IMR-90 (cell line): Measurements from ENCODE around the gene DDX52. TPM values are rescaled to one million over a fixed set of nuclear protein-coding genes. Genes with fewer than 3 reads are reported as not detected.

Experiments
- ATAC-seq: fragments of 200-7000 bp; cut with Tn5 transposase; 2 replicates; pipeline ENCODE4 v1.9.1; 2020; ENCODE audit warnings: low read depth, mild to moderate bottlenecking, moderate library complexity
- BruUV-seq: library from RNA; stranded (reverse); fragments of 400-500 nt; replicated peaks from 2 replicates; lab custom pipeline; 2021; lab: Mats Ljungman, UMichigan
- CTCF ChIA-PET: fragments of 300-600 bp; formaldehyde crosslinking; extraction: SDS; loops from one replicate; lab custom pipeline; 2021; ENCODE audit warnings: antibody characterized with exemption; lab: Yijun Ruan, JAX
- POLR2A ChIA-PET: fragments of 300-600 bp; sonication (Branson Sonifier 250); formaldehyde crosslinking; loops from one replicate; lab custom pipeline; 2022; ENCODE audit warnings: antibody characterized with exemption; ENCODE audit not compliant: unreplicated experiment; lab: Charles Lee
- DNase-seq: peaks from one replicate; pipeline ENCODE4 v3.0.0; 2013
- H2AFZ ChIP-seq: replicated peaks from 2 replicates; pipeline ENCODE3; 2013; ENCODE audit warnings: low read length, mild to moderate bottlenecking; ENCODE audit not compliant: poor library complexity
- H2AK5ac ChIP-seq: 2 replicates; pipeline ENCODE4 v1.6.1; 2013; ENCODE audit warnings: low read depth, low read length, inconsistent platforms
- H2AK9ac ChIP-seq: replicated peaks from 2 replicates; pipeline ENCODE3; 2013; ENCODE audit warnings: mild to moderate bottlenecking, low read depth, low read length, moderate library complexity; ENCODE audit not compliant: poor library complexity
- H2BK120ac ChIP-seq: 2 replicates; pipeline ENCODE4 v1.6.1; 2013; ENCODE audit warnings: low read depth, low read length, inconsistent platforms
- H2BK15ac ChIP-seq: 3 replicates; pipeline ENCODE4 v1.6.1; 2013; ENCODE audit warnings: low read depth, low read length, inconsistent platforms
- H2BK20ac ChIP-seq: 2 replicates; pipeline ENCODE4 v1.6.1; 2013; ENCODE audit warnings: low read depth, mild to moderate bottlenecking, inconsistent platforms, low read length, moderate library complexity
- H2BK5ac ChIP-seq: 2 replicates; pipeline ENCODE4 v1.6.1; 2013; ENCODE audit warnings: mild to moderate bottlenecking, low read depth, low read length, inconsistent platforms; ENCODE audit not compliant: poor library complexity, severe bottlenecking
- H3K14ac ChIP-seq: replicated peaks from 2 replicates; pipeline ENCODE4 v1.6.1; 2013; ENCODE audit warnings: low read depth, low read length, inconsistent platforms
- H3K18ac ChIP-seq: 2 replicates; pipeline ENCODE4 v1.6.1; 2013; ENCODE audit warnings: low read depth, low read length, control low read depth
- H3K23ac ChIP-seq: 2 replicates; pipeline ENCODE4 v1.6.1; 2013; ENCODE audit warnings: low read depth, low read length, inconsistent platforms
- H3K27ac ChIP-seq: 2 replicates; pipeline ENCODE4 v1.5.1; 2013; ENCODE audit warnings: mild to moderate bottlenecking, control low read depth, low read length; ENCODE audit not compliant: insufficient read depth
- H3K27me3 ChIP-seq: 2 replicates; pipeline ENCODE4 v1.6.1; 2013; ENCODE audit warnings: low read length; ENCODE audit not compliant: control insufficient read depth, insufficient read depth
- H3K36me3 ChIP-seq: 2 replicates; pipeline ENCODE4 v1.6.1; 2013; ENCODE audit warnings: low read length, mixed read lengths; ENCODE audit not compliant: control insufficient read depth, insufficient read depth
- H3K4ac ChIP-seq: 2 replicates; pipeline ENCODE4 v1.6.1; 2013; ENCODE audit warnings: low read depth, low read length, inconsistent platforms
- H3K4me1 ChIP-seq: 2 replicates; pipeline ENCODE4 v1.6.1; 2013; ENCODE audit warnings: low read length, mixed read lengths; ENCODE audit not compliant: control insufficient read depth, insufficient read depth
- H3K4me2 ChIP-seq: 2 replicates; pipeline ENCODE4 v1.6.1; 2013; ENCODE audit warnings: low read depth, mild to moderate bottlenecking, control low read depth, low read length, moderate library complexity
- H3K4me3 ChIP-seq: 2 replicates; pipeline ENCODE4 v1.5.1; 2013; ENCODE audit warnings: low read depth, mild to moderate bottlenecking, control low read depth, low read length, moderate library complexity; ENCODE audit not compliant: insufficient read depth
- H3K56ac ChIP-seq: 2 replicates; pipeline ENCODE4 v1.6.1; 2013; ENCODE audit warnings: low read length, inconsistent platforms; ENCODE audit not compliant: insufficient read depth; ENCODE audit errors: extremely low read depth
- H3K79me1 ChIP-seq, 2 experiments: 2 replicates each; pipeline ENCODE4 v1.6.1; 2013; ENCODE audit warnings: low read length in 2 of 2, inconsistent platforms in 1 of 2, low read depth in 1 of 2
- H3K9ac ChIP-seq: 2 replicates; pipeline ENCODE4 v1.6.1; 2013; ENCODE audit warnings: low read depth, low read length, control low read depth
- H3K9me1 ChIP-seq: 2 replicates; pipeline ENCODE4 v1.6.1; 2013; ENCODE audit warnings: low read length, inconsistent platforms; ENCODE audit not compliant: insufficient read depth
- H3K9me3 ChIP-seq: 2 replicates; pipeline ENCODE4 v1.6.1; 2013; ENCODE audit warnings: low read length; ENCODE audit not compliant: control insufficient read depth, insufficient read depth
- H4K20me1 ChIP-seq: 2 replicates; pipeline ENCODE4 v1.6.1; 2013; ENCODE audit warnings: low read length, inconsistent platforms; ENCODE audit not compliant: insufficient read depth
- H4K5ac ChIP-seq: 2 replicates; pipeline ENCODE4 v1.6.1; 2013; ENCODE audit warnings: mild to moderate bottlenecking, low read depth, low read length, control low read depth
- H4K8ac ChIP-seq, 2 experiments: 2 replicates each; pipeline ENCODE4 v1.6.1; 2013; ENCODE audit warnings: low read depth in 2 of 2, low read length in 2 of 2, control low read depth in 1 of 2, inconsistent platforms in 1 of 2
- H4K91ac ChIP-seq: 2 replicates; pipeline ENCODE4 v1.6.1; 2013; ENCODE audit warnings: low read depth, low read length, inconsistent platforms; ENCODE audit not compliant: insufficient read depth
- CEBPB ChIP-seq: IDR thresholded peaks from 2 replicates; pipeline ENCODE4 v1.6.1; 2012; ENCODE audit warnings: low read depth, low read length, improper control_type of control experiment
- CTCF ChIP-seq: conservative IDR thresholded peaks from 2 replicates; pipeline ENCODE4 v1.5.1; 2012; ENCODE audit warnings: mild to moderate bottlenecking, low read depth, low read length, improper control_type of control experiment
- FOS ChIP-seq: fragments of 150-350 bp; IDR thresholded peaks from 2 replicates; pipeline ENCODE4 v1.6.1; 2016; ENCODE audit warnings: low read depth, low read length
- MXI1 ChIP-seq: IDR thresholded peaks from 2 replicates; pipeline ENCODE4 v1.6.1; 2012; ENCODE audit warnings: low read depth, mild to moderate bottlenecking, low read length, moderate library complexity, borderline replicate concordance
- WGBS, 2 experiments: methylation state at CpG; one replicate each; pipeline versions ENCODE4 v1.1.5 to v1.1.7; 2013; ENCODE audit warnings: missing lambda C conversion rate in 2 of 2; ENCODE audit not compliant: insufficient read length in 1 of 2; ENCODE audit errors: extremely low coverage in 2 of 2; 5-methylcytosine and 5-hydroxymethylcytosine counted together
- dilution Hi-C: fragments of 300-500 bp; cut with HindIII; formaldehyde crosslinking; loops from one replicate; pipeline ENCODE4 v1.14.3; 2018; ENCODE audit warnings: low sequenced_read_pairs; ENCODE audit not compliant: unreplicated experiment
- in situ Hi-C: fragments of 300-500 bp; cut with MboI; formaldehyde crosslinking; loops from 3 replicates; pipeline ENCODE4 v1.14.3; 2019; ENCODE audit warnings: low sequenced_read_pairs, inconsistent platforms, mixed read lengths
- intact Hi-C: fragments of 100-400 bp; cut with micrococcal nuclease; formaldehyde crosslinking; loops from 2 replicates; pipeline ENCODE4 v1.10.0; 2022
- polyA plus RNA-seq, 3 experiments: library from polyadenylated mRNA; depleted of rRNA; stranded (reverse); fragments of >200 nt; gene quantifications; 2 replicates each; pipeline ENCODE4 v1.2.3, GENCODE V29; 2012; ENCODE audit warnings: low replicate concordance in 1 of 3
- total RNA-seq: library from RNA; depleted of rRNA; stranded (reverse); fragments of >200 nt; gene quantifications from 2 replicates; pipeline ENCODE4 v1.2.3, GENCODE V29; 2012
- TF ChIP-seq, protein P1 (sequence below): fragments of 150-350 bp; IDR thresholded peaks from 2 replicates; pipeline ENCODE4 v1.6.1; 2017; ENCODE audit warnings: mild to moderate bottlenecking, antibody characterized with exemption, low read length, low read depth

Gene DDX52
- total and polyA plus RNA-seq, 2 of the 4 experiments (the other 2 are of a cell fraction): 12.5 to 26.7 TPM

DNA sequence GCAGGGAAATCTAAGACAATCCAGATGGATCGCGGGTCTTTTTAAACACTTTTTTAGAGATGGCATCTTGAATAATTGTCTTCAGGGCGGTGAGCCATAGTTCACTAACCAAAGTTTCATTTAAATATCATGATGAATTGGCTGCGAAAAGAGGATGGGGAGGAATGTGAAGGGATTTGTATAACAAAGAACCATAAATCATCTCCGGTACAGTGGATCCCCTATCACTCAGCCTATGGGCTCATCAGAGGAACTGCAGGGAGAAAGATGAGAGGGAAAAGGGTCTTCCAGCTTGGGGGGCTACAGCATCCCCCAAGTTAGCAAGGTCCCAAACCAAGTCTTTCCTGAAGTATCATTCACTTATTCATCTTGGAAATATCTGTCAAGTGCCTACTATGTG lies 16.7 kb upstream of the DDX52 start:
- ATAC-seq: no peak
- in situ Hi-C loops: loop anchor here (10.0 kb wide), 1 partner anchor 105 kb away; no protein-coding TSS in a partner anchor

More for the DNA sequence above, 16.7 kb upstream of the DDX52 start:
- no CpG with 5 or more reads among the region's 5 CpGs for WGBS, 2 experiments
- Histone ChIP-seq H2BK5ac (no peak overlapping the region), H3K4me2 (no peak overlapping the region), H3K4ac (no peak overlapping the region), H3K36me3 (no peaks in the 10 kb centered on the region), H2BK15ac (no peak overlapping the region), H2AFZ (no peak overlapping the region), H2BK20ac (no peak overlapping the region), H2AK9ac (no peak overlapping the region), H3K9me1 (no peaks in the 10 kb centered on the region), H3K27me3 (no peaks in the 10 kb centered on the region), H2AK5ac (no peak overlapping the region), H4K8ac (no peak overlapping the region), H3K4me3 (no peak overlapping the region), H3K4me1 (no peaks in the 10 kb centered on the region), H4K91ac (no peak overlapping the region), H2BK120ac (no peak overlapping the region), H3K9ac (no peak overlapping the region), H3K23ac (no peak overlapping the region), H3K56ac (no peak overlapping the region), H3K79me1 (no peaks in the 10 kb centered on the region), H3K27ac (no peak overlapping the region), H3K18ac (no peak overlapping the region), H4K20me1 (no peaks in the 10 kb centered on the region), H3K9me3 (no peaks in the 10 kb centered on the region), H4K5ac (no peak overlapping the region), H3K14ac (no peak overlapping the region)
- dilution Hi-C loops (no loop called here), intact Hi-C loops (no loop called here)
- BruUV-seq: no TSS peak
- CTCF ChIA-PET: interaction anchor here (0.5 kb wide), 2 partner anchors 10 kb away, joined by 4 read pairs; no protein-coding TSS in a partner anchor
- POLR2A ChIA-PET: no interaction called here
- TF ChIP-seq MXI1: no peak
- TF ChIP-seq, protein P1, sequence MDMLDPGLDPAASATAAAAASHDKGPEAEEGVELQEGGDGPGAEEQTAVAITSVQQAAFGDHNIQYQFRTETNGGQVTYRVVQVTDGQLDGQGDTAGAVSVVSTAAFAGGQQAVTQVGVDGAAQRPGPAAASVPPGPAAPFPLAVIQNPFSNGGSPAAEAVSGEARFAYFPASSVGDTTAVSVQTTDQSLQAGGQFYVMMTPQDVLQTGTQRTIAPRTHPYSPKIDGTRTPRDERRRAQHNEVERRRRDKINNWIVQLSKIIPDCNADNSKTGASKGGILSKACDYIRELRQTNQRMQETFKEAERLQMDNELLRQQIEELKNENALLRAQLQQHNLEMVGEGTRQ: no peak
- no peak for TF ChIP-seq CTCF
- no peak for TF ChIP-seq CEBPB
- no peak for TF ChIP-seq FOS
- DNase-seq: no peak
